LNCaP clone FGC (cell line): Measurements from ENCODE around the gene GRSF1.

Experiments
- DNase-seq: peaks from one replicate; pipeline ENCODE4 v3.0.0-alpha.2; 2011; ENCODE audit warnings: low read depth
- H3K4me3 ChIP-seq: 2 replicates; pipeline ENCODE4 v1.5.1; 2011; ENCODE audit warnings: mild to moderate bottlenecking, low read depth, low read length, control low read depth
- TF ChIP-seq, protein P1 (sequence below): IDR thresholded peaks from 2 replicates; pipeline ENCODE4 v1.5.1; 2012; ENCODE audit warnings: mild to moderate bottlenecking; ENCODE audit not compliant: control insufficient read depth, insufficient read depth; ENCODE audit errors: extremely low read depth

Gene GRSF1

DNA sequence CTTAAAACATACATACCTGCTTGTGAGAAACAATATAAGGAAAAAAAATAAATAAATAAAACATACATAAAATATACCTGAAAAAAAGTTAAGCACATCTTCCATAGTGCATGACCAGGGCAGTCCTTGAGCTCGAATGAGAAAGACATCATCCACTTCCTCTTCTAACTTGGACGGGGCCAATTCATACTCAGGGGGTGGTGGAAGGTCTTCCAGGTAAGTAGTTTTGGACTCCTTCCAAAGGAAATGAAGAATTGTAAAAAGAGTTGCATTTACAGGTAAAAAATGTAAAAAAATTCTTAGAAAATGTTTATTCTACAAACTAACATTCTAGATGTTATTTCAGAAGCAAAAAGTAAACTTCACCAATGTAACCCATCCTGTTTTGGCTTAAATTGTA is 3.6 kb downstream of the GRSF1 start:
- H3K4me3 ChIP-seq: no peak overlapping the region
- no peak for DNase-seq
- TF ChIP-seq, protein P1, sequence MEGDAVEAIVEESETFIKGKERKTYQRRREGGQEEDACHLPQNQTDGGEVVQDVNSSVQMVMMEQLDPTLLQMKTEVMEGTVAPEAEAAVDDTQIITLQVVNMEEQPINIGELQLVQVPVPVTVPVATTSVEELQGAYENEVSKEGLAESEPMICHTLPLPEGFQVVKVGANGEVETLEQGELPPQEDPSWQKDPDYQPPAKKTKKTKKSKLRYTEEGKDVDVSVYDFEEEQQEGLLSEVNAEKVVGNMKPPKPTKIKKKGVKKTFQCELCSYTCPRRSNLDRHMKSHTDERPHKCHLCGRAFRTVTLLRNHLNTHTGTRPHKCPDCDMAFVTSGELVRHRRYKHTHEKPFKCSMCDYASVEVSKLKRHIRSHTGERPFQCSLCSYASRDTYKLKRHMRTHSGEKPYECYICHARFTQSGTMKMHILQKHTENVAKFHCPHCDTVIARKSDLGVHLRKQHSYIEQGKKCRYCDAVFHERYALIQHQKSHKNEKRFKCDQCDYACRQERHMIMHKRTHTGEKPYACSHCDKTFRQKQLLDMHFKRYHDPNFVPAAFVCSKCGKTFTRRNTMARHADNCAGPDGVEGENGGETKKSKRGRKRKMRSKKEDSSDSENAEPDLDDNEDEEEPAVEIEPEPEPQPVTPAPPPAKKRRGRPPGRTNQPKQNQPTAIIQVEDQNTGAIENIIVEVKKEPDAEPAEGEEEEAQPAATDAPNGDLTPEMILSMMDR: no peak

DNA sequence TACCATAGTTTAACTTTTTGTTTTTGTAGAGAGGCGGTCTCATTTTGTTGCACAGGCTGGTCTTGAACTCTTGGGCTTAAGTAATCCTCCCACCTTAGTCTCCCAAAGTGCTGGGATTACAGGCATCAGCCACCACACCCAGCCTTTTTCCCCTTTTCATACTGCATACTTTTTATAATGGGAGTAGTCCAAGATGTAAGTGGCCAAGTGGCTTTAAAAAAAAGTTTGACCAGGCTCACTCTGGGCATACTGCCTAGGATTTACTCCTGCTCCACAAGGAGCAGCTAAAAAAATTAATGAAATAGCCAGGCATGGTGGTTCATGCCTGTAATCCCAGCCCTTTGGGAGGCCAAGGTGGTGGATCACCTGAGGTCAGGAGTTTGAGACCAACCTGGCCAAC is 6.0 kb downstream of the GRSF1 start:
- TF ChIP-seq, protein P1: no peak
- DNase-seq: no peak
- H3K4me3 ChIP-seq: no peak overlapping the region

DNA sequence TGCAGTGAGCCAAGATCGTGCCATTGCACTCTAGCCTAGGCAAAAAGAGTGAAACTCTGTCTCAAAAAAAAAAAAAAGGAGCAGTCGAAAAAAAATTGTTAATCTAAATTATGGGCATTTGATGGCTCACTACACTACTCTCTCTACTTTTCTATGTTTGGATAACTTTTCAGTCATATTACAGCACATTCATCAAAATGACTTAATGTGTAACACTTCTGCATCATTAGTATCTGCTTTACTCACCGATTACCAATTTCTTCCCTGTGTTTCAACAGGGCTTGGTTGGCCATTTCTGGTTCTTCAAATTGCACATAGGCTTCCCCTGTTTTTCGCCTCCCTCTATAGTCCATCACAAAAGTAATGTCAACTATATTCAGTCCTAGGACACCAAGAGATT is 8.4 kb downstream of the GRSF1 start:
- TF ChIP-seq, protein P1: no peak
- DNase-seq: no peak
- H3K4me3 ChIP-seq: no peak overlapping the region

DNA sequence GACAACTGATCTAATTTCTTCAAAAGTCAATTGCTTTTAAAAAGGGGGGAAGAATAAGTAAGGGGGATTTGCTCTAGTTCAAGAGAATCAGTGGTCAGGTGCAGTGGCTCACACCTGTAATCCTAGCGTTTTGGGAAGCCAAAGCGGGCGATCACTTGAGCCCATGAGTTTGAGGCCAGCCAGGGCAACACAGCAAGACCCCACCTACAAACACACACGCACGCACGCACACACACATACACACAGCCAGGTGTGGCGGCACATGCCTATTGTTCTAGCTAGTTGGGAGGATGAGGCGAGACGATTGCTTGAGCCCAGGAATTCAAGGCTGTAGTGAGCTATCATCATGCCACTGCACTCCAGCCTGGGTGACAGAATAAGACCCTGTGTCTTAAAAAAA is 9.6 kb downstream of the GRSF1 start:
- no peak for DNase-seq
- TF ChIP-seq, protein P1: no peak
- no peak overlapping the region for H3K4me3 ChIP-seq

DNA sequence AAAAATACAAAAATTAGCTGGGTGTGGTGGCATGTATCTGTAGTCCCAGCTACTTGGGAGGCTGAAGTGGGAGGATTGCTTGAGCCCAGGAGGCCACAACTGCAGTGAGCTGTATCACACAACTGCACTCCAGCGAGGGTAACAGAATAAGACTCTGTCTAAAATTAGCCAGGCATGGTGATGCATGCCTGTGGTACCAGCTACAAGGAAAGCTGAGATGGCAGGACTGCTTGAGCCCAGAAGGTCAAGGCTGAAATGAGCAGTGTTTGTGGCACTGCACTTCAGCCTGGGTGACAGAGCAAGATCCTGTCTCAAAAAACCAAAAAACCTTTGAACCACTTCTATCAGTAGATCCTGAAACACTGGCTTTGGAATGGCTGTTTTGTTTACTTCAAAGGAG is 10.2 kb downstream of the GRSF1 start:
- DNase-seq: no peak
- H3K4me3 ChIP-seq: no peak overlapping the region
- TF ChIP-seq, protein P1: no peak

DNA sequence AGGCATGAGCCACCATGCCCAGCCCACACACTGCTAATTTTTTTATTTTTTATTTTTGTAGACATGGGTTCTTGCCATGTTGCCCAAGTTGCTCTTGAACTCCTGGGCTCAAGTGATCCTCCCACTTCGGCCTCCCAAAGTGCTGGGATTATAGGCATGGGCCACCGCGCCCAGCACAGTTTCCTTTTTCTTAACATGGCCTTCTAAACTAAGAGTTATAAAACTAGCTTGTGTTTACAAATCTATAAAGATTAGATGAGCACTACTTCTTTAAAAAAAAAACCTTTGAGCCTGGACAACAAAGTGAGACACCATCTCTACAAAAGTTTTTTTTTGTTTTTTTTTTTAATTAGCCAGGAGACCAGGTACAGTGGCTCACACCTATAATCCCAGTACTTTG is 10.7 kb downstream of the GRSF1 start:
- DNase-seq: no peak
- no peak overlapping the region for H3K4me3 ChIP-seq
- TF ChIP-seq, protein P1: no peak

DNA sequence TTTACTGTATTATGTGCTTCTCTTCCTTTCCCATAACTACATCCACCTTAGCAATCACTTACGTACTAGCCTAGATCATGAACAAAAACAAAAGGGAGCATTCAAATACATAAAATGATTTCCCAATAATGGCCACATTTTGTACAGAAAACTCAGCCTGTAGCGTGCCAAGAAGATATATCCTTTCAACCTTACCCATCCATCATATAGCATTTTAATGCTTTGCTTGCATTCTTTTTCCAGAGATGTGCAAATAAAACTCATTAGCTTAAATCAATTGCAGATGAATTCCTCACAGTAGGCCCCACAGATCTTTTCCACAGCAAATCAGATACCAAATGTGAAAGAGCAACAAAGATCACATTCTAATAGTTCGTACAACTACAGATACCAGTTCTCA is 20.8 kb downstream of the GRSF1 start:
- TF ChIP-seq, protein P1: no peak
- H3K4me3 ChIP-seq: no peak overlapping the region
- no peak for DNase-seq
